Measurements from ENCODE around the gene ZFC3H1.
"Not testable (repeated sequence)": the region's sequence is repeated elsewhere in the genome, so short reads cannot be mapped to it uniquely, and the experiment has no call there.

Gene ZFC3H1

DNA sequence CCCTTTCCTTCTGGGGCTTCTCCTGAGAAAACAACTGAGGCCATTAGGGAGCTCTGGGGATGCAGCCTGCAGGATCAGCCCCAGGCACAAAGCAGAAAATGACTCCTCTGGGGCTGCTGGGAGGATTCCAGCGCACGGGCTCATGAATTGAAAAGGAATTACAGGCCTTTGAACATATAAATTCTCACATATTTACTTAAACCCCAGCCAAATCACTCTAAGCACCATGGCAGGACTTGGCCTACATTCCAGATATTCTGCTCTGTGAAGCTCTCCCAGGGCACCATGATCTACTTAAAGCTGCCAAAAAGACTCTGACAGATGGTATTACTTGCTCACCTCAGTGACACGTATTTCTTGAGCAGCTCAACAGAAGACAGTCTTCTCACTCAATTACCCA, 87.2 kb downstream of the ZFC3H1 start:
- no peak for DNase-seq (ENCODE audit: low read depth)
- TF ChIP-seq POLR2A (IDR thresholded peaks at IDR 0.05; ENCODE audit: extremely low read depth, insufficient read length) (no peak), MYC (IDR thresholded peaks at IDR 0.05; ENCODE audit: low read depth, low read length) (no peak), MAX (IDR thresholded peaks at IDR 0.05; ENCODE audit: low read depth, low read length) (no peak)
- TF ChIP-seq, protein P1, sequence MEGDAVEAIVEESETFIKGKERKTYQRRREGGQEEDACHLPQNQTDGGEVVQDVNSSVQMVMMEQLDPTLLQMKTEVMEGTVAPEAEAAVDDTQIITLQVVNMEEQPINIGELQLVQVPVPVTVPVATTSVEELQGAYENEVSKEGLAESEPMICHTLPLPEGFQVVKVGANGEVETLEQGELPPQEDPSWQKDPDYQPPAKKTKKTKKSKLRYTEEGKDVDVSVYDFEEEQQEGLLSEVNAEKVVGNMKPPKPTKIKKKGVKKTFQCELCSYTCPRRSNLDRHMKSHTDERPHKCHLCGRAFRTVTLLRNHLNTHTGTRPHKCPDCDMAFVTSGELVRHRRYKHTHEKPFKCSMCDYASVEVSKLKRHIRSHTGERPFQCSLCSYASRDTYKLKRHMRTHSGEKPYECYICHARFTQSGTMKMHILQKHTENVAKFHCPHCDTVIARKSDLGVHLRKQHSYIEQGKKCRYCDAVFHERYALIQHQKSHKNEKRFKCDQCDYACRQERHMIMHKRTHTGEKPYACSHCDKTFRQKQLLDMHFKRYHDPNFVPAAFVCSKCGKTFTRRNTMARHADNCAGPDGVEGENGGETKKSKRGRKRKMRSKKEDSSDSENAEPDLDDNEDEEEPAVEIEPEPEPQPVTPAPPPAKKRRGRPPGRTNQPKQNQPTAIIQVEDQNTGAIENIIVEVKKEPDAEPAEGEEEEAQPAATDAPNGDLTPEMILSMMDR (IDR thresholded peaks at IDR 0.05; ENCODE audit: low read depth, low read length), result no peak
- no peak overlapping the region for H3K4me3 ChIP-seq (ENCODE audit: low read depth, low read length)

DNA sequence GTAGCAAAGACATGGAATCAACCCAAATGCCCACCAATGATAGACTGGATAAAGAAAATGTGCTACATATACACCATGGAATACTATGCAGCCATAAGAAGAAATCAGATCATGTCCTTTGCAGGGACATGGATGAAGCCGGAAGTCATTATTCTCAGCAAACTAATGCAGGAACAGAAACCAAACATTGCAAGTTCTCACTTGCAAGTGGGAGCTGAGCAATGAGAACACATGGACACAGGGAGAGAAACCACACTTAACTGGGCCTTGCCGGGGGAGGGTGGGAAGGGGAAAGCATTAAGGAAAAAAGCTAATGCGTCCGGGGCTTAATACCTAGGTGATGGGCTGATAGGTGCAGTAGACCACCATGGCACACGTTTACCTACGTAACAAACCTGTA, 93.8 kb downstream of the ZFC3H1 start:
- not testable (repeated sequence) for H3K4me3 ChIP-seq (ENCODE audit: low read depth, low read length); DNase-seq (ENCODE audit: low read depth)

GRCh38 chr12:71567537-71567936, 96.1 kb downstream of the ZFC3H1 start:
- TF ChIP-seq, protein P1 (IDR thresholded peaks at IDR 0.05; ENCODE audit: low read depth, low read length), result no peak
- no peak for TF ChIP-seq POLR2A (IDR thresholded peaks at IDR 0.05; ENCODE audit: extremely low read depth, insufficient read length)
- no peak for TF ChIP-seq MAX (IDR thresholded peaks at IDR 0.05; ENCODE audit: low read depth, low read length)
- no peak for TF ChIP-seq MYC (IDR thresholded peaks at IDR 0.05; ENCODE audit: low read depth, low read length)
- no peak overlapping the region for H3K4me3 ChIP-seq (ENCODE audit: low read depth, low read length)
- DNase-seq (ENCODE audit: low read depth), result peak; percentile 15

DNA sequence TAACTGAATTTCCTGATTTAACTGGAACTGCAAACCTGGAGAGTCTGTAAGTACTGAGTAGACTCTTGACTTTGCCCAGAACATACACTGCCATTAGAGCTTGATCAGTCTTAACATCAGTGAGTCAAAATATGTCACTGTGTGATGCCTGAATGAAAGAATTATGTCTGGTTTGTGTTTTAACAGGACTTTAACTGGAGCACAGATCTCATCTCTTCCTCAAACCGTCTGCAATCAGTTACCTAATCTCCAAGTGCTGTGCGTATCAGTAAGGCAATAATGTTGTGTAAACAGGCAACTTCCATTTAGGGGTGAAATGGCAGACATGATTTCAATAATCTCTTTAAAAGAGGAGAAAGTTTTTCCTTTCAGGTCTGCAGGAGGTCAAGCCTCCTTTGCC, 97.0 kb downstream of the ZFC3H1 start:
- DNase-seq (ENCODE audit: low read depth), result no peak
- TF ChIP-seq MAX (IDR thresholded peaks at IDR 0.05; ENCODE audit: low read depth, low read length) (no peak), MYC (IDR thresholded peaks at IDR 0.05; ENCODE audit: low read depth, low read length) (no peak), POLR2A (IDR thresholded peaks at IDR 0.05; ENCODE audit: extremely low read depth, insufficient read length) (no peak)
- TF ChIP-seq, protein P1 (IDR thresholded peaks at IDR 0.05; ENCODE audit: low read depth, low read length), result no peak
- no peak overlapping the region for H3K4me3 ChIP-seq (ENCODE audit: low read depth, low read length)

- TF ChIP-seq MYC (IDR thresholded peaks at IDR 0.05; ENCODE audit: low read depth, low read length) (no peak), MAX (IDR thresholded peaks at IDR 0.05; ENCODE audit: low read depth, low read length) (no peak), POLR2A (IDR thresholded peaks at IDR 0.05; ENCODE audit: extremely low read depth, insufficient read length) (no peak)
- TF ChIP-seq, protein P1 (IDR thresholded peaks at IDR 0.05; ENCODE audit: low read depth, low read length), result no peak
- DNase-seq (ENCODE audit: low read depth), result no peak
- H3K4me3 ChIP-seq (ENCODE audit: low read depth, low read length), result no peak overlapping the region
Measured at GRCh38 chr12:71565535-71565934, 98.1 kb downstream of the ZFC3H1 start.

DNA sequence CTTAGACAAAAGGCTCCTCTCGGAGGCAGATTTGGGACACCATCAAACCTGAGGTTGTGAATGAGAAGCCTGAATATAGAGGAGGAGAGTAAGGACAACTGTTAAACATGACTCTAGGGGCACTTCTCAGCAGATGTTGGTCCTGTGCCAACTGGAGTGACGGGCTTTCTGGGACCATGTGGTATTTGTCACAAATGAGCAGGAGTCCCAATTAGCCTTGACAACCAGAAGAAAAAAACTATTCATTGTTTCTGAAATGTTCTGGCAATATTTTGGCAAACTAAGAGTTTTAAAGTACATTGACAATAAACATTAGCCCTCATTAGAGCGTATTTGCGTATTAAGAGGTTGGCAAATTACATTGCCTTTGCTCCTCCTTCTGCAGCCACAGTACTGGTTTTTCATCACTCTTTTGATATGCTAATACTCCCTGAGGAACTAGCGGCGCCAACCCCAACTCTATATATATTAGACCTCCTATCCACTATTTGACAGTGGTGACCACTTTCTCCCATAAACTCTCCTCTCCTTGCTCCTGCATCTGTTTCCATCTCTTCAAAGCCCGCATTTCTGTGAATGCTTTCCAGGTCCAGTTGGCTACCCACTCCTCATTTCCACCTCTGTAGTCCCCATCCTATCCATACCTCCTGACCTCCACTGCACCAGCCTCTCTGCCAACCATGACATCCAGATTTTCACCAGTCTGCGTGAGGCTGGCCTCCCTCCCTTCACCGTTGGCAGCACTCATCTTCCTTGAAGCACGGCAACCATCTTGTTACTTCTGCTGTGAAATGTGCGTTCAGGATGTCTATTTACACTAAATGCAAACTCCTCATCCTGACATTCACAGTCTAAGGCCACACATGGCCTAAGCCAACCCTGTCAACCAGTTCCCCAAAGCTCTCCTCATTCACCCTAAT, 100.7 kb downstream of the ZFC3H1 start:
- TF ChIP-seq POLR2A (IDR thresholded peaks at IDR 0.05; ENCODE audit: extremely low read depth, insufficient read length) (no peak), MYC (IDR thresholded peaks at IDR 0.05; ENCODE audit: low read depth, low read length) (no peak), MAX (IDR thresholded peaks at IDR 0.05; ENCODE audit: low read depth, low read length) (no peak)
- TF ChIP-seq, protein P1 (IDR thresholded peaks at IDR 0.05; ENCODE audit: low read depth, low read length), result no peak
- DNase-seq (ENCODE audit: low read depth), result no peak
- no peak overlapping the region for H3K4me3 ChIP-seq (ENCODE audit: low read depth, low read length)
